Fibroblast of skin of left quadriceps (primary cell): ENCODE results near the gene ST7.
"Not testable (repeated sequence)": the region's sequence is repeated elsewhere in the genome, so short reads cannot be mapped to it uniquely, and the experiment has no call there.

Experiments used
- DNase-seq, 2 experiments: peaks; one replicate each; pipeline ENCODE4 v3.0.0-alpha.2; 2013; ENCODE audit warnings: low read depth in 2 of 2

ST7 gene

DNA sequence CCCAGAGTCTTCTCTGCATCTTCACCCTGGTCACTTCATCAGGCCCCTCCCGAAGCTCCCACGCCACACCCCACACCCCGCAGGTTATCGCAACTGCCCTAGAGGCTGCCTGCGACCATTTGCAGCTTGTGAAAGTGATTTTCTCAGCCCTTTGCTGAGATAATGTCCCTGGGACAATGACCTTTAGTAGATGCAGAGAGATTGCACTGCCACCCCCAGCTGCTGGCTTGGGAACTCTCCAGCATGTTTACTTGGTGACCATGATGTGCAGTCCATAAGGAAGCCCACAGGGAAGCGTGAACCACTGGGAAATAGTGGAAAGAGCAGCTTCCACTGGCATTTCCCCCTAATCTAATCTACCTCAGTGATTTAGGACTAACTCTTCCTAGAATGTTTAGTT, 272.2 kb downstream of the ST7 start:
- no peak for DNase-seq

DNA sequence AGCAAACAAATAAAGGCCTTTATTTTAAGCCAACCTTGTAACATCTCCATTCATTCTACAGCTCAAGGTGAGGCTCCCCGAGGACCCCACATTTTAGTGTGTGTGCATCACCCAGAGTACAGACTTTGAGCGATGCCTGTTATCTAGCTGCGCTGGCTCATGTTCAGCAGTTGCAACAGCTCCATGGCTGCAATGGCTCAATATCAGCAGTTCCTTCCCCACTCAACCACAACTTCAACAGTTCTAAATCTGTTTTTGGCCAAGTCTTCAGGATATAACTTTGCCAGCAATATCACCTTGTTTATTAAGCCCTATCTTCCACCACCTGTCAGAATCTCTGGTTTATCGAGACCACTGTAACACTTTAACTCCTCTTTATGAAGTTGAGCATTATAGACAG, 273.8 kb downstream of the ST7 start:
- DNase-seq, result no peak

DNA sequence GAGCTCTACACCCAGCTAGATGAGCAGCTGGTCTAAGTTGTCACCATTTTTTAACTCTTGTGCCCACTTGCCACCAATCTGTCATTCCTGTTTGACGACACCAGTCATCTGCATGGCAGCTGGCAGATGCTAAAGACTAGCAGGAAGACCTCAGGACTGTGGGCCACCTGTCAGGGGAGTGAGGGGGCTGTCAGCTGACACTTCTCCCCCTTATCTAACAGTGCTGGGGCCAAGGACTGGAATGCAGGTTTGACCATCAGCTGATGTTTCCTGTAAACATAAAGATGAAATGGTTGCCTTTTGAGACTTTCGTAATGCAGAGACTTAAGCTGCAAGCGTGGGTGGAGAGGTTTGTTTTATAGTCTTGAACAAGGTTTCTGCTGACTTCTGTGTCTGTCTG, 276.0 kb downstream of the ST7 start:
- no peak for DNase-seq

GRCh38 chr7:117230276-117231046, 277.2 kb downstream of the ST7 start:
- DNase-seq, result peak; percentile 83 to 84

GRCh38 chr7:117231047-117231359, 277.7 kb downstream of the ST7 start:
- no peak for DNase-seq

DNA sequence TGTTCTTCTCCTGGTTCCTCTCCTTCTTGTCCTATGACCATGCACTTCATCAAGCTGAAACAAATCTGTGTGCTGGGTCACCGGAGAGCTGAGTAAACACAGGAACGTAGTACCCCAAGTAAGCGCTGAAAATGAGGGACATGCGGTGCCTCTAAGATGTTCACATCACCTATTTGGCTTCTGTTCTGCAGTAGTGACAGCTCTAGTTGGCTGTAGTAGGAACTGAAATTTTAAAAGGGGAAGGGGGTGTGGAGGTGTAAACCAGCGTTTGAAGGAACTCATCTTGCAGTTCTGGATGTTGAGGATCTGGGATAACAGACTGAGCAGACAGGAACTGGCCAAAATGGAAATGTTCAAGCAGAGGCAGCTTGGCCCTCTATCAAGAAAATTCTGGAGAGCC, 284.3 kb downstream of the ST7 start:
- no peak for DNase-seq

DNA sequence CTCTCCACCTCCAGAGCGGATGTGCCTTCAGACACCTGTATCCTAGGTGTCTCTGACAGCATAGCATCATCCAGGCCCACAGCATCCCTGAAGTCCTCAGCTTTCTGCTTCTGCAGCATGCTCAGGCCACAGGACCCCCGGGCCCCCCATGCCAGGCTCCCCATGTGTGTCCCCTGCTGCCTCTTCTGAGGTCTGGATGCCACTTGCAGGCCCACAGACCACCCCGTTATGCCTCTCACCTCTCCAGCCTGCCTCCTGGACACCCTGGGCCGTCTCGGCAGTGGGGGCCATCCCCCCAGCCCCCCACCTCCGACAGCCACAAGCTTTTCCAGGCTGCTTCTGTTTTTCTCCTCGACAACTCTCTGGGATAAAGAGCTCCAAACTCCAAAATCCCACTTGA, 285.2 kb downstream of the ST7 start:
- no peak for DNase-seq

GRCh38 chr7:117238937-117239336, 285.6 kb downstream of the ST7 start:
- DNase-seq, result no peak

GRCh38 chr7:117241088-117241487, 287.8 kb downstream of the ST7 start:
- no peak for DNase-seq

GRCh38 chr7:117243390-117243789, 290.1 kb downstream of the ST7 start:
- DNase-seq, result no peak

DNA sequence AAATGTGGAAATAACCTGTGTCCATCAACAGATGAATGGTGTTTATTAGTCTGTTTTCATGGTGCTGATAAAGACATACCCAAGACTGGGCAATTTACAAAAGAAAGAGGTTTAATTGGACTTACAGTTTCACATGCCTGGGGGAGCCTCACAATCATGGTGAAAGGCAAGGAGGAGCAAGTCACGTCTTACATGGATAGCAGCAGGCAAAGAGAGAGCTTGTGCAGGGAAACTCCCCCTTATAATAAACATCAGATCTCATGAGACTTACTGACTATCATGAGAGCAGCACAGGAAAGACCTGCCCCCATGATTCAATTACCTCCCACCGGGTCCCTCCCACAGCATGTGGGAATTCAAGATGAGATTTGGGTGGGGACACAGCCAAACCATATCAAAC, 292.4 kb downstream of the ST7 start:
- not testable (repeated sequence) for DNase-seq

DNA sequence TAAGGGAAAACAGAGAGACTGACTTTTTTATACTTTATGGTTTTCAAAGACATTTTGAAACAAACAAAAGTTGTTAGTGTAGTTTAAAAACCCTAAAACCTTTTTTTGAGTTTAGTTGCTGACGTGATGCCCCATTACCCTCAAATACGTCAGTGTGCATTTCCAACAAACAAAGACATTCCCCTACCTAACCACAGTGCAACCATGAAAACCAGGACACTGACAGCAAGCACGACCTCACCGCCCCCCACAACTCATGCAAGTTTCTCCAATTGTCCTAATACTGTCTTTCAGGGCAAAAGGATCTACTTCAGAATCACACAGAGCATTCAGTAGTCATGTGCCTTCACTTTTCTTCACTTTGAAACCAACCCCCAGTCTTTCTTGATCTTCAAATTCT, 294.5 kb downstream of the ST7 start:
- DNase-seq, result no peak

DNA sequence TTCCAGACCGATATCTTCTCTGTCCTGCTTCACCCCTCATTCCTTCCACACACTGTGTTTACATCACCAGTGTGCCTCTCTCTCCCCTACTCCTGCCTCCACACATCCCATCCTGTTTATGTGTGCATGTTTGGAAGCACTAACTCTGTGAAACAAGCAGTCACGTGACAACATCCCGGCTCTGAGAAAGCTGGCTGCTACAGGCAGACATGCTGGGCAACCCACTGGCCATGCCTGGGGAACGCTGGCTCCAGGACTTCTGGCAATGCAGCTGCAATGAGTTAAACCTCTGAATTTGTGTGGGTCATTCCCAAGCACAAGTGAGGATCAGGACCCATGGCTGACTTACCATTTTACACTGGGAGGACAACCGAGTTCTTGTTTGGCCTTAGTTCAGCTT, 295.5 kb downstream of the ST7 start:
- no peak for DNase-seq

- DNase-seq, result no peak
Observed at GRCh38 chr7:117249696-117250095, 296.4 kb downstream of the ST7 start.

DNA sequence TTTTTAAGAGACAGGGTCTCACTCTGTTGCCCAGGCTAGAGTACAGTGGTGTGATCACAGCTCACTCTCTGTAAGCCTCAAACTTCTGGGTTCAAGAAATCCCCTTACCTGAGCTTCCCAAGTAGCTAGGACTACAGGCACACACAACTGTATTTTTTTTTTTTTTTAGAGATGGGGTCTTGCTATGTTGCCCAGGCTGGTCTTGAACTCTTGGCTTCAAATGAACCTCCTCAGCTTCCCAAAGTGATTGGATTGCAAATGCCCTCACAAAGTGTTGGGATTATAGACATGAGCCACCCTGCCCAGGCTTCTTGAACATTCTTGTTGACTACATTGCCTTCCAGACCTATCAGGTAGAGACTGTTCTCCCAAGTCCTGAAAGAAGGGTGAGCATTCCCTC, 296.9 kb downstream of the ST7 start:
- no peak for DNase-seq

- no peak for DNase-seq
Observed at GRCh38 chr7:117250801-117251200, 297.5 kb downstream of the ST7 start.

GRCh38 chr7:117251687-117252086, 298.4 kb downstream of the ST7 start:
- DNase-seq, result peak; percentile 90

DNA sequence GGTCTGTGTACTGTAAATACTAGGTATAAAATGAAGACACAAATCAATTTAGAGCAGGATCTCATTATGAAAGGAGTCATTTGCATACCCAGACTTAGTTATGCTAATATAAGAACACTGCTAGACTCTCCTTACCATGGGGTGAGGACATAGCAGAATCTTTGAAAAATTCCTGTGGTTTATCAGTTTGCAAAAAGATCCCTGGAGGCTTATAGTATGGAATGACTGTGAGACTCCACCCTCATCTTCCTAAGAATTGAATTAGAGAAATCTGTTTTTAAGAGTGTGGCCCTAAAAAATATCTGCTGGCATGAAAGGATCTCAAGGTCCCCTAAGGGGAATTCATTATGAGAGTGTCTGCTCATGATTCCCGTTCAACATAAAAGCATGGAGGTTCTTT, 306.3 kb downstream of the ST7 start:
- DNase-seq, result peak; percentile 85 to 87

- no peak for DNase-seq
Observed at GRCh38 chr7:117262546-117262945, 309.2 kb downstream of the ST7 start.

DNA sequence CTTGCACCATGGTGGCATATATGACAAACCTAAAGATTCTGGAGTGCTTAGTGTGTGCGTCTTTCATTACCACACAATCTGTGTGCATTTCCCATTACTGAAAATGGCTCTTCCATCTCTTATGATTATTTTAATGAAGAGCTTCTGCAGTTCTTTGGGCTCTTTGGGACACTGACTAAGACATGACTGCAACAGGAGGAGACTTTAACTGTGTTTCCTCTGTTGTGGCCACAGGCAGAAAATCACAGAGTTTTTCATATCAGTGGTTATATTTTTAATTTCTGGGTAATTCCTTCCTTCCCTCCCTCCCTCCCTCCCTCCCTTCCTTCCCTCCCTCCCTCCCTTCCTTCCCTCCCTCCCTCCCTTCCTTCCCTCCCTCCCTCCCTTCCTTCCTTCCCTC, 311.4 kb downstream of the ST7 start:
- DNase-seq, result no peak

DNA sequence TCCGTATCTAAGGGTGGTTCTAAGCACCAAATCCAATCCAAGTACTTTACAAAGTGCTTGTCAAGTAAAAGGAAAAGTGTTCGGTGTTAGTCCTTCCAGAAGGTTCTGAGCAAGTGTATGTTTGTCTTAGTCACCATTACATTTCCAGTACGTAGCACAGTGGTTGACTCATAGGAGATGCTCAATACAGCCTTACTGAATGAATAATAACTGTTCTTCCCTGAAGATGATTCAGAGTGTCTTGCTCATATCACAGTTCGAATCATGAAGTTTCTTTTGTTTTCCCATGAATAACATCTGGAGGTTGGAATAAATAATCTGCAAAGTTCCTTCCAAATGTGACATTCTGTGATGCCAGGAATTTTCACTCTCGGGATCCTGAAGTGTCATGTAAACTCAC, 316.1 kb downstream of the ST7 start:
- peak; percentile 81 to 84 for DNase-seq

GRCh38 chr7:117269886-117270285, 316.6 kb downstream of the ST7 start:
- peak; percentile 63 to 68 for DNase-seq

DNA sequence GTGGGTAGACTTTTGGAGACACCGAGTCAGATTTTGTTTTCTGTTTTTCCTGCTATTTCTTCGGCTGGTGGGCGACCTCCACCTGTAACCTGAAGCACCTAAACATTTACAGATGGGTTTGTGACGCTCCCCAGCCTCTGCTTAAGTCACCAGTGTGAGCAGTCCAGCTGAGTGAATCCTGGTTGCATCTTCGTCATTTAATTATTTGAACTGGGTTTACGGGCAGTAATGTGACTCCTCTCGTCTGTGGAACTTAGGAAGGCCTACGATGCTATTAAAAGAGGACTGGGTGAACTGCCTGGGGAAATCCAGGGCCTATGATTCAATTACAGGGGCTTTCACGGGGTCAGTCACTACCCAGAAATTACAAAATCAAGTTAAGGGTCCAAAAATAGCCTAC, 317.1 kb downstream of the ST7 start:
- DNase-seq, result no peak

- no peak for DNase-seq
Observed at GRCh38 chr7:117271566-117271965, 318.3 kb downstream of the ST7 start.
